HCT116 (cell line): Measurements from ENCODE around the gene SMIM24. TPM values are rescaled to one million over a fixed set of nuclear protein-coding genes. Genes with fewer than 3 reads are reported as not detected.

ENCODE experiments used
- ATAC-seq: fragments of 200-7000 bp; cut with Tn5 transposase; 2 replicates; pipeline ENCODE4 v1.9.1; 2020; ENCODE audit warnings: mild to moderate bottlenecking, moderate library complexity
- BruUV-seq: library from RNA; stranded (reverse); fragments of 400-500 nt; replicated peaks from 2 replicates; lab custom pipeline; 2021; lab: Mats Ljungman, UMichigan
- CTCF ChIA-PET: fragments of 300-600 bp; sonication (Branson Sonifier 250); formaldehyde crosslinking; loops from one replicate; lab custom pipeline; 2021; ENCODE audit warnings: antibody characterized with exemption; lab: Charles Lee
- POLR2A ChIA-PET: fragments of 300-600, 350-600 bp; sonication (Branson Sonifier 250); formaldehyde crosslinking; loops from one replicate; lab custom pipeline; 2021; ENCODE audit warnings: antibody characterized with exemption; lab: Charles Lee
- RAD21 ChIA-PET, 2 experiments: fragments of 300-600 bp; sonication (Branson Sonifier 250); formaldehyde crosslinking; loops; one replicate each; lab custom pipeline; 2023; ENCODE audit warnings: low total read pairs in 2 of 2; ENCODE audit not compliant: uncharacterized antibody in 2 of 2, unreplicated experiment in 2 of 2, low non-redundant PET in 1 of 2; lab: Charles Lee
- DNase-seq: peaks from one replicate; pipeline ENCODE4 v3.0.0-alpha.2; 2010; ENCODE audit warnings: low read depth, low spot score
- H2AFZ ChIP-seq: fragments of 200-600 bp; shearing (Covaris generic), sonication (generic); 2 replicates; pipeline ENCODE4 v1.6.1; 2017; ENCODE audit warnings: low read depth, mixed run types, mixed read lengths, antibody characterized with exemption, low read length; ENCODE audit not compliant: poor library complexity, severe bottlenecking
- H3K27ac ChIP-seq: 2 replicates; pipeline ENCODE4 v1.5.1; 2012; ENCODE audit warnings: low read depth, low read length
- H3K27me3 ChIP-seq: fragments of 200-600 bp; sonication (generic); 2 replicates; pipeline ENCODE4 v1.6.1; 2016; ENCODE audit warnings: mixed run types, low read length, mixed read lengths; ENCODE audit not compliant: insufficient read depth
- H3K36me3 ChIP-seq, 2 experiments: fragments of 200-500 bp in 1 of 2; fragments of 200-600 bp in 1 of 2; sonication (Bioruptor generic) in 1 of 2; sonication (generic) in 1 of 2; 2 replicates each; pipeline versions ENCODE4 v1.5.1 to v1.6.1; 2014 to 2016; ENCODE audit warnings: low read length in 2 of 2, inconsistent platforms in 1 of 2, mixed read lengths in 1 of 2, mixed run types in 1 of 2; ENCODE audit not compliant: insufficient read depth in 2 of 2, control insufficient read depth in 1 of 2
- H3K4me1 ChIP-seq, 2 experiments: fragments of 200-600 bp in 1 of 2; sonication (generic) in 1 of 2; 2 replicates each; pipeline versions ENCODE4 v1.5.1 to v1.6.1; 2012 to 2017; ENCODE audit warnings: low read length in 2 of 2, inconsistent platforms in 1 of 2, mild to moderate bottlenecking in 1 of 2, mixed read lengths in 1 of 2, mixed run types in 1 of 2, moderate library complexity in 1 of 2; ENCODE audit not compliant: insufficient read depth in 2 of 2, control insufficient read depth in 1 of 2
- H3K4me2 ChIP-seq: fragments of 200-600 bp; sonication (generic); 2 replicates; pipeline ENCODE4 v1.6.1; 2017; ENCODE audit warnings: mixed run types, low read length, mixed read lengths
- H3K4me3 ChIP-seq, 2 experiments: fragments of 200-600 bp in 1 of 2; sonication (generic) in 1 of 2; replicated peaks in 1 of 2; 2 replicates each; pipeline ENCODE4 v1.5.1; 2011 to 2016; ENCODE audit warnings: low read length in 2 of 2, control low read depth in 1 of 2, low read depth in 1 of 2, mild to moderate bottlenecking in 1 of 2, mixed read lengths in 1 of 2, mixed run types in 1 of 2
- H3K79me2 ChIP-seq: fragments of 200-600 bp; sonication (generic); 2 replicates; pipeline ENCODE4 v1.6.1; 2017; ENCODE audit warnings: mild to moderate bottlenecking, mixed run types, low read length, moderate library complexity, mixed read lengths; ENCODE audit not compliant: insufficient read depth
- H3K9ac ChIP-seq: fragments of 200-600 bp; sonication (generic); 2 replicates; pipeline ENCODE4 v1.6.1; 2016; ENCODE audit warnings: low read length, mixed read lengths
- H3K9me2 ChIP-seq: fragments of 200-600 bp; sonication (generic), shearing (Covaris generic); 2 replicates; pipeline ENCODE4 v1.6.1; 2017; ENCODE audit warnings: mixed run types, mild to moderate bottlenecking, moderate library complexity; ENCODE audit not compliant: insufficient read depth
- H3K9me3 ChIP-seq, 2 experiments: fragments of 200-500 bp in 1 of 2; fragments of 200-600 bp in 1 of 2; sonication (Bioruptor generic) in 1 of 2; sonication (generic) in 1 of 2; 2 replicates each; pipeline ENCODE4 v1.6.1; 2014 to 2017; ENCODE audit warnings: low read length in 2 of 2, mixed read lengths in 2 of 2, inconsistent platforms in 1 of 2, low read depth in 1 of 2, mild to moderate bottlenecking in 1 of 2, mixed run types in 1 of 2, moderate library complexity in 1 of 2; ENCODE audit not compliant: control insufficient read depth in 1 of 2, insufficient read depth in 1 of 2
- H4K20me1 ChIP-seq: fragments of 200-600 bp; sonication (generic), shearing (Covaris generic); 2 replicates; pipeline ENCODE4 v1.6.1; 2017; ENCODE audit warnings: mixed run types, mild to moderate bottlenecking, moderate library complexity; ENCODE audit not compliant: insufficient read depth
- CBX3 ChIP-seq: IDR thresholded peaks from 2 replicates; pipeline ENCODE4 v1.6.1; 2012; ENCODE audit warnings: low read depth
- CEBPB ChIP-seq: IDR thresholded peaks from 2 replicates; pipeline ENCODE4 v1.6.1; 2012; ENCODE audit warnings: low read depth
- CTCF ChIP-seq, 3 experiments: fragments of 200-600 bp in 1 of 3; sonication (generic) in 1 of 3; IDR thresholded peaks in 2 of 3; conservative IDR thresholded peaks in 1 of 3; 2 replicates each; pipeline ENCODE4 v1.5.1; 2012 to 2017; ENCODE audit warnings: low read depth in 2 of 3, low read length in 2 of 3, antibody characterized with exemption in 1 of 3, borderline replicate concordance in 1 of 3, control low read depth in 1 of 3, mild to moderate bottlenecking in 1 of 3, mixed read lengths in 1 of 3, mixed run types in 1 of 3, moderate library complexity in 1 of 3; ENCODE audit not compliant: insufficient read depth in 1 of 3
- EGR1 ChIP-seq: IDR thresholded peaks from 2 replicates; pipeline ENCODE4 v1.6.1; 2012; ENCODE audit warnings: low read depth
- ELF1 ChIP-seq: IDR thresholded peaks from 2 replicates; pipeline ENCODE4 v1.6.1; 2012; ENCODE audit warnings: low read depth, borderline replicate concordance
- EZH2 ChIP-seq: fragments of 200-600 bp; sonication (generic); IDR thresholded peaks from 2 replicates; pipeline ENCODE4 v1.6.1; 2017; ENCODE audit warnings: antibody characterized with exemption, mixed run types
- EZH2phosphoT487 ChIP-seq: fragments of 200-600 bp; IDR thresholded peaks from 2 replicates; pipeline ENCODE4 v1.6.1; 2018; ENCODE audit warnings: antibody characterized with exemption, borderline replicate concordance
- JUND ChIP-seq: IDR thresholded peaks from 2 replicates; pipeline ENCODE4 v1.6.1; 2012
- POLR2A ChIP-seq: IDR thresholded peaks from 2 replicates; pipeline ENCODE4 v1.7.0; 2011; ENCODE audit warnings: borderline replicate concordance; ENCODE audit not compliant: insufficient read depth, insufficient read length; ENCODE audit errors: extremely low read depth
- POLR2AphosphoS5 ChIP-seq: IDR thresholded peaks from 2 replicates; pipeline ENCODE4 v1.6.1; 2011; ENCODE audit warnings: mild to moderate bottlenecking, low read depth, low read length, moderate library complexity
- RAD21 ChIP-seq: IDR thresholded peaks from 2 replicates; pipeline ENCODE4 v1.6.1; 2012; ENCODE audit warnings: low read depth, mild to moderate bottlenecking
- REST ChIP-seq: IDR thresholded peaks from 2 replicates; pipeline ENCODE4 v1.6.1; 2012; ENCODE audit warnings: low read depth
- SIN3A ChIP-seq: IDR thresholded peaks from 2 replicates; pipeline ENCODE4 v1.6.1; 2012; ENCODE audit warnings: low read depth
- SP1 ChIP-seq: IDR thresholded peaks from 2 replicates; pipeline ENCODE4 v1.6.1; 2012; ENCODE audit warnings: low read depth
- SRF ChIP-seq: IDR thresholded peaks from 2 replicates; pipeline ENCODE4 v1.6.1; 2012; ENCODE audit warnings: low read depth
- TCF7L2 ChIP-seq: IDR thresholded peaks from 2 replicates; pipeline ENCODE4 v1.7.0; 2011; ENCODE audit warnings: borderline replicate concordance, inconsistent platforms; ENCODE audit not compliant: insufficient read depth, insufficient read length; ENCODE audit errors: extremely low read depth
- YY1 ChIP-seq: IDR thresholded peaks from 2 replicates; pipeline ENCODE4 v1.6.1; 2011; ENCODE audit warnings: low read length, low read depth, moderate library complexity, mild to moderate bottlenecking; ENCODE audit not compliant: insufficient replicate concordance; ENCODE audit errors: extremely low read depth
- intact Hi-C: fragments of 100-400 bp; cut with micrococcal nuclease; formaldehyde crosslinking; loops from 2 replicates; pipeline ENCODE4 v1.10.0; 2022
- total RNA-seq: library from RNA; stranded (reverse); gene quantifications from one replicate; pipeline ENCODE4 v1.2.1, GENCODE V29; 2021; ENCODE audit not compliant: unreplicated experiment

SMIM24 gene
- total RNA-seq, 1 experiment from 2014 or later, result not detected

GRCh38 chr19:3514930-3515329, 34.6 kb upstream of the SMIM24 start:
- DNase-seq (no peak), ATAC-seq (no peak)
- no peak overlapping the region for H3K27ac ChIP-seq
- H4K20me1 ChIP-seq, result no peaks in the 10 kb centered on the region
- no peak overlapping the region for H3K9ac ChIP-seq
- H3K27me3 ChIP-seq, result no peaks in the 10 kb centered on the region
- H3K4me1 ChIP-seq, result peaks cover under 1 to 3% of the 10 kb centered on the region in 2 experiments; a peak in 3 of 4 replicates
- H3K4me3 ChIP-seq, result no peak overlapping the region
- ChIA-PET RAD21 (no interaction called here), POLR2A (no interaction called here), CTCF (no interaction called here)
- H3K9me2 ChIP-seq, result no peaks in the 10 kb centered on the region
- H3K36me3 ChIP-seq, result peaks cover 6 to 16% of the 10 kb centered on the region in 2 experiments; a peak in 3 of 4 replicates
- intact Hi-C loops, result no loop called here
- BruUV-seq, result no TSS peak
- no peak overlapping the region for H2AFZ ChIP-seq
- no peak overlapping the region for H3K4me2 ChIP-seq
- no peaks in the 10 kb centered on the region for H3K9me3 ChIP-seq
- TF ChIP-seq JUND, result no peak
- no peak for TF ChIP-seq EZH2phosphoT487
- no peak for TF ChIP-seq SP1
- TF ChIP-seq TCF7L2, result no peak
- no peak for TF ChIP-seq SIN3A
- TF ChIP-seq CTCF (IDR thresholded peaks at IDR 0.05 in 2 of 3, conservative IDR thresholded peaks at IDR 0.05 in 1 of 3; ENCODE audit: borderline replicate concordance in 1 of 3, insufficient read depth in 1 of 3, low read depth in 2 of 3, low read length in 2 of 3), result no peak
- TF ChIP-seq POLR2A, result no peak
- no peak for TF ChIP-seq CBX3
- TF ChIP-seq SRF, result no peak
- no peak for TF ChIP-seq EZH2
- TF ChIP-seq CEBPB, result no peak
- no peak for TF ChIP-seq RAD21
- no peak for TF ChIP-seq YY1
- no peak for TF ChIP-seq EGR1
- no peak for TF ChIP-seq ELF1
- TF ChIP-seq POLR2AphosphoS5, result no peak
- TF ChIP-seq REST, result no peak
- H3K79me2 ChIP-seq, result peaks cover 95% of the 10 kb centered on the region
